IMR-90 (cell line): Measurements from ENCODE around the gene SLC46A2.

Experiments used
- BHLHE40 ChIP-seq: fragments of 150-350 bp; IDR thresholded peaks from 2 replicates; pipeline ENCODE4 v1.6.1; 2016; ENCODE audit warnings: mild to moderate bottlenecking, low read depth, low read length
- FOS ChIP-seq: fragments of 150-350 bp; IDR thresholded peaks from 2 replicates; pipeline ENCODE4 v1.6.1; 2016; ENCODE audit warnings: low read depth, low read length
- MAZ ChIP-seq: IDR thresholded peaks from 2 replicates; pipeline ENCODE4 v1.6.1; 2012; ENCODE audit warnings: low read depth, mild to moderate bottlenecking, low read length, improper control_type of control experiment, moderate library complexity, borderline replicate concordance
- MXI1 ChIP-seq: IDR thresholded peaks from 2 replicates; pipeline ENCODE4 v1.6.1; 2012; ENCODE audit warnings: low read depth, mild to moderate bottlenecking, low read length, moderate library complexity, borderline replicate concordance
- USF2 ChIP-seq: fragments of 150-350 bp; IDR thresholded peaks from 2 replicates; pipeline ENCODE4 v1.6.1; 2017; ENCODE audit warnings: mild to moderate bottlenecking, antibody characterized with exemption, low read length, low read depth
- TF ChIP-seq, protein P1 (sequence below): conservative IDR thresholded peaks from 2 replicates; pipeline ENCODE4 v1.5.1; 2012; ENCODE audit warnings: mild to moderate bottlenecking, low read depth, low read length, improper control_type of control experiment

DNA sequence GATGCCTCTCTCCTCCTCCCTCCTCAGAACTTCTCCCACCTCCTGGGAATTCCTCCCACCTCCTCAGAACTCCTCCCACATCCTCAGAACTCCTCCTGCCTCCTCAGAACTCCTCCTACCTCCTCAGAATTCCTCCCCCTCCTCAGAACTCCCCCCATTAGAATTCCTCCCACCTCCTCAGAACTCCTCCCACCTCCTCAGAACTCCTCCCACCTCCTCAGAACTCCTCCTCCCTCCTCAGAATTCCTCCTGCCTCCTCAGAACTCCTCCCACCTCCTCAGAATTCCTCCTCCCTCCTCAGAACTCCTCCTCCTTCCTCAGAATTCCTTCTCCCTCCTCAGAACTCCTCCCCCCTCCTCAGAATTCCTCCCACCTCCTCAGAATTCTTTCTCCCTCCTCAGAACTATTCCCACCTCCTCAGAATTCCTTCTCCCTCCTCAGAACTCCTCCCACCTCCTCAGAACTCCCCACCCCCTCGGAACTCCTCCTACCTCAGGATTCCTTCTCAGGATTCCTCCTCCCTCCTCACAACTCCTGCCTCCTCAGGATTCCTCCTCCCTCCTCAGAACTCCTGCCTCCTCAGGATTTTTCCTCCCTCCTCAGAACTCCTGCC is 23.9 kb downstream of the SLC46A2 start:
- TF ChIP-seq, protein P1, sequence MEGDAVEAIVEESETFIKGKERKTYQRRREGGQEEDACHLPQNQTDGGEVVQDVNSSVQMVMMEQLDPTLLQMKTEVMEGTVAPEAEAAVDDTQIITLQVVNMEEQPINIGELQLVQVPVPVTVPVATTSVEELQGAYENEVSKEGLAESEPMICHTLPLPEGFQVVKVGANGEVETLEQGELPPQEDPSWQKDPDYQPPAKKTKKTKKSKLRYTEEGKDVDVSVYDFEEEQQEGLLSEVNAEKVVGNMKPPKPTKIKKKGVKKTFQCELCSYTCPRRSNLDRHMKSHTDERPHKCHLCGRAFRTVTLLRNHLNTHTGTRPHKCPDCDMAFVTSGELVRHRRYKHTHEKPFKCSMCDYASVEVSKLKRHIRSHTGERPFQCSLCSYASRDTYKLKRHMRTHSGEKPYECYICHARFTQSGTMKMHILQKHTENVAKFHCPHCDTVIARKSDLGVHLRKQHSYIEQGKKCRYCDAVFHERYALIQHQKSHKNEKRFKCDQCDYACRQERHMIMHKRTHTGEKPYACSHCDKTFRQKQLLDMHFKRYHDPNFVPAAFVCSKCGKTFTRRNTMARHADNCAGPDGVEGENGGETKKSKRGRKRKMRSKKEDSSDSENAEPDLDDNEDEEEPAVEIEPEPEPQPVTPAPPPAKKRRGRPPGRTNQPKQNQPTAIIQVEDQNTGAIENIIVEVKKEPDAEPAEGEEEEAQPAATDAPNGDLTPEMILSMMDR: no peak
- no peak for TF ChIP-seq BHLHE40
- TF ChIP-seq USF2: no peak
- TF ChIP-seq MXI1: no peak
- TF ChIP-seq FOS: no peak
- TF ChIP-seq MAZ: no peak
